SK-N-SH treated with all-trans-retinoic acid at 6 μM for 48 hours (cell line): ENCODE measurements around the gene KIAA1328.

Experiments used
- ATAC-seq: fragments of 200-7000 bp; cut with Tn5 transposase; 3 replicates; pipeline ENCODE4 v1.9.1; 2020; ENCODE audit warnings: mild to moderate bottlenecking, moderate library complexity
- ARNTL ChIP-seq: fragments of 450-650 bp; formaldehyde crosslinking; IDR thresholded peaks from 2 replicates; pipeline ENCODE4 v1.5.0; 2020; ENCODE audit warnings: low read depth, mild to moderate bottlenecking, moderate library complexity, borderline replicate concordance
- BACH2 ChIP-seq: fragments of 250-450 bp; sonication (Bioruptor Pico); IDR thresholded peaks from 2 replicates; pipeline ENCODE4 v1.9.0; 2021; ENCODE audit warnings: mild to moderate bottlenecking, borderline replicate concordance
- CSDC2 ChIP-seq: fragments of 250-450 bp; sonication (Bioruptor Pico); IDR thresholded peaks from 2 replicates; pipeline ENCODE4 v1.5.0; 2020; ENCODE audit warnings: mild to moderate bottlenecking, moderate library complexity
- ESRRG ChIP-seq: fragments of 250-450 bp; sonication (Bioruptor Pico); IDR thresholded peaks from 2 replicates; pipeline ENCODE4 v1.6.1; 2021; ENCODE audit warnings: mild to moderate bottlenecking
- ISL1 ChIP-seq: fragments of 250-450 bp; sonication (Bioruptor Pico); IDR thresholded peaks from 2 replicates; pipeline ENCODE4 v2.1.2; 2022; ENCODE audit warnings: mild to moderate bottlenecking, moderate library complexity
- OSR1 ChIP-seq: fragments of 250-450 bp; sonication (Bioruptor Pico); IDR thresholded peaks from 2 replicates; pipeline ENCODE4 v1.8.0; 2022; ENCODE audit warnings: moderate library complexity, mild to moderate bottlenecking, inconsistent platforms
- PPARA ChIP-seq: fragments of 250-450 bp; sonication (Bioruptor Pico); IDR thresholded peaks from 2 replicates; pipeline ENCODE4 v1.5.0; 2020; ENCODE audit warnings: mild to moderate bottlenecking, borderline replicate concordance
- RARB ChIP-seq: fragments of 250-450 bp; sonication (Bioruptor Pico); IDR thresholded peaks from 2 replicates; pipeline ENCODE4 v1.8.0; 2021; ENCODE audit warnings: mild to moderate bottlenecking, moderate library complexity
- SNAI2 ChIP-seq: fragments of 250-450 bp; sonication (Bioruptor Pico); IDR thresholded peaks from 2 replicates; pipeline ENCODE4 v1.5.0; 2020; ENCODE audit warnings: mild to moderate bottlenecking, moderate library complexity
- TCF4 ChIP-seq: fragments of 250-450 bp; sonication (Bioruptor Pico); IDR thresholded peaks from 2 replicates; pipeline ENCODE4 v1.8.0; 2021; ENCODE audit warnings: mild to moderate bottlenecking, moderate library complexity, borderline replicate concordance
- TOX ChIP-seq: fragments of 250-450 bp; sonication (Bioruptor Pico); IDR thresholded peaks from 2 replicates; pipeline ENCODE4 v1.8.0; 2021; ENCODE audit warnings: mild to moderate bottlenecking, moderate library complexity, borderline replicate concordance
- ZC3H10 ChIP-seq: fragments of 250-450 bp; sonication (Bioruptor Pico); IDR thresholded peaks from 2 replicates; pipeline ENCODE4 v1.5.1; 2021; ENCODE audit warnings: mild to moderate bottlenecking, moderate library complexity
- ZFP30 ChIP-seq: fragments of 450-650 bp; formaldehyde crosslinking; IDR thresholded peaks from 2 replicates; pipeline ENCODE4 v1.5.0; 2022; ENCODE audit warnings: mild to moderate bottlenecking, moderate library complexity
- ZNF565 ChIP-seq: fragments of 450-650 bp; formaldehyde crosslinking; conservative IDR thresholded peaks from 2 replicates; pipeline ENCODE4 v1.5.0; 2020; ENCODE audit warnings: low read depth, mild to moderate bottlenecking, moderate library complexity
- ZNF8 ChIP-seq: fragments of 450-650 bp; formaldehyde crosslinking; IDR thresholded peaks from 2 replicates; pipeline ENCODE4 v1.5.0; 2020; ENCODE audit warnings: mild to moderate bottlenecking, moderate library complexity
- TF ChIP-seq, protein P1 (sequence below): fragments of 250-450 bp; sonication (Bioruptor Pico); IDR thresholded peaks from 2 replicates; pipeline ENCODE4 v1.5.1; 2020; ENCODE audit warnings: low read depth, mild to moderate bottlenecking, moderate library complexity
- TF ChIP-seq, protein P2 (sequence below): fragments of 250-450 bp; sonication (Bioruptor Pico); IDR thresholded peaks from 2 replicates; pipeline ENCODE4 v1.8.0; 2020; ENCODE audit warnings: mild to moderate bottlenecking, moderate library complexity, borderline replicate concordance
- TF ChIP-seq, protein P3 (sequence below): fragments of 250-450 bp; sonication (Bioruptor Pico); IDR thresholded peaks from 2 replicates; pipeline ENCODE4 v1.8.0; 2021; ENCODE audit warnings: low read depth, mild to moderate bottlenecking, moderate library complexity, borderline replicate concordance
- TF ChIP-seq, protein P4 (sequence below): fragments of 250-450 bp; sonication (Bioruptor Pico); IDR thresholded peaks from 2 replicates; pipeline ENCODE4 v1.5.0; 2020; ENCODE audit warnings: mild to moderate bottlenecking, moderate library complexity

Gene KIAA1328

DNA sequence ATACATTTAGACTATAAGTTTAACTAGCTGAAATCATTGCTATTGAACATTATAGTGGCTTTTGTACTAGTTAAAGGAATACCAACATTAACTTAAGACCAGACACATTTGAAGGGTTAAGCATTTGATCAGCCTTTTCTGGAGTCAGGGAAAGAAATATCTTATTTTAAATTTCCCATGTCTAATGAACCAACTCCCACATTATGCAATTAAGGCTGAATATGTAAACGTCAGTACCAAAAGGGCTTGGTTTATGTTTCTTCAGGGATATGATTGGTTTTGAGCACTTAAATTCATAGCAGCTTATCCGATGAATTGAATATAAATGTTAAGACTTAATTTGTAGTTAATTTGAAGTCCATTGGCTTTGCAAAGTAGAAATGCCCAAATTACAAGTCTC is 344.5 kb downstream of the KIAA1328 start:
- TF ChIP-seq SNAI2 (no peak), TOX (no peak)
- TF ChIP-seq, protein P1, sequence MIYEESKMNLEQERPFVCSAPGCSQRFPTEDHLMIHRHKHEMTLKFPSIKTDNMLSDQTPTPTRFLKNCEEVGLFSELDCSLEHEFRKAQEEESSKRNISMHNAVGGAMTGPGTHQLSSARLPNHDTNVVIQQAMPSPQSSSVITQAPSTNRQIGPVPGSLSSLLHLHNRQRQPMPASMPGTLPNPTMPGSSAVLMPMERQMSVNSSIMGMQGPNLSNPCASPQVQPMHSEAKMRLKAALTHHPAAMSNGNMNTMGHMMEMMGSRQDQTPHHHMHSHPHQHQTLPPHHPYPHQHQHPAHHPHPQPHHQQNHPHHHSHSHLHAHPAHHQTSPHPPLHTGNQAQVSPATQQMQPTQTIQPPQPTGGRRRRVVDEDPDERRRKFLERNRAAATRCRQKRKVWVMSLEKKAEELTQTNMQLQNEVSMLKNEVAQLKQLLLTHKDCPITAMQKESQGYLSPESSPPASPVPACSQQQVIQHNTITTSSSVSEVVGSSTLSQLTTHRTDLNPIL (CRISPR knock-in tag): no peak
- no peak for ATAC-seq

DNA sequence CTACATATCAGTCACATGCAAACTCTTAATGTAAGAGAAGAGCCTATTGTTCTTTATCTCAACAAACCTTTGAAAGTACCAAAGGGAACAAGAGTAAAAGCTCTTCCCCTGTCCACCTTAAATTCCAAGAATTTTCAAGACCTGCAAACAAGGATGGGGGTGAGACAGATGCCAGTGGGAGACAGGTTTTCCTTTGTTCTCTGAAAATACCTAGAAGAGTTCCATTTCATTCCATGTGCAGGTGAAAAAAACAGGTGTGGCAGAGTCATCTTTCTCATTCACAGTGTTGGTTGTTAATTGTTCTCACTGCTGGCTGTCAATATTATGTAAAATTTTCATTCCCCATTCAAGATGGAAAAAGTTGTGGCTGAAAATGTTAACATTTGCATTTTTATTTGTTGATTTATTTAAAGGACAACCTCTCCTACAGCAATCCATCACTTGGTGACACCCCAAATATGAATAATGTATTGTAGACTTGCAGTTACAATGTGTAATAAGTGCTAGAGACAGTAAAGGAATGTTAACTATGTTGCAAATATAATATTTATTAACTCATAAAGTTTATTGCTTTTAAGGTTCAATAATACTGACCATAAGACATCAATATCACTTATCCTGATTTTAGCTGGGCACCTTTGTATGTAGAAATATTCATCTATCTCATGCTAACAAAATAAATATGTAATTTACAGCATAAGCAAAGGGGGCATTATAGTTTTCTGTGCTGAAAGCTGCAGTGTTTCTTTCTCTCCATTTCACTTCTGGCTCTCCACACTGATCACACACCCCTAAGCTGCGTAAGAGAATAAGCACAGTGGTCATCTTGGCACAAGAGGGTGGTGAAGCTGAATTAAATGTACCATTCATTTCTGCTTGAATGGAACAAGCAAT is 347.0 kb downstream of the KIAA1328 start:
- TF ChIP-seq SNAI2: no peak
- TF ChIP-seq, protein P2, sequence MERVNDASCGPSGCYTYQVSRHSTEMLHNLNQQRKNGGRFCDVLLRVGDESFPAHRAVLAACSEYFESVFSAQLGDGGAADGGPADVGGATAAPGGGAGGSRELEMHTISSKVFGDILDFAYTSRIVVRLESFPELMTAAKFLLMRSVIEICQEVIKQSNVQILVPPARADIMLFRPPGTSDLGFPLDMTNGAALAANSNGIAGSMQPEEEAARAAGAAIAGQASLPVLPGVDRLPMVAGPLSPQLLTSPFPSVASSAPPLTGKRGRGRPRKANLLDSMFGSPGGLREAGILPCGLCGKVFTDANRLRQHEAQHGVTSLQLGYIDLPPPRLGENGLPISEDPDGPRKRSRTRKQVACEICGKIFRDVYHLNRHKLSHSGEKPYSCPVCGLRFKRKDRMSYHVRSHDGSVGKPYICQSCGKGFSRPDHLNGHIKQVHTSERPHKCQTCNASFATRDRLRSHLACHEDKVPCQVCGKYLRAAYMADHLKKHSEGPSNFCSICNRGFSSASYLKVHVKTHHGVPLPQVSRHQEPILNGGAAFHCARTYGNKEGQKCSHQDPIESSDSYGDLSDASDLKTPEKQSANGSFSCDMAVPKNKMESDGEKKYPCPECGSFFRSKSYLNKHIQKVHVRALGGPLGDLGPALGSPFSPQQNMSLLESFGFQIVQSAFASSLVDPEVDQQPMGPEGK (CRISPR knock-in tag): no peak
- TF ChIP-seq TOX: no peak
- TF ChIP-seq TCF4 (CRISPR knock-in tag): no peak
- no peak for TF ChIP-seq ISL1 (CRISPR knock-in tag)
- TF ChIP-seq RARB (CRISPR knock-in tag): no peak
- TF ChIP-seq, all 23 proteins: peak for 0
- ATAC-seq: no peak

DNA sequence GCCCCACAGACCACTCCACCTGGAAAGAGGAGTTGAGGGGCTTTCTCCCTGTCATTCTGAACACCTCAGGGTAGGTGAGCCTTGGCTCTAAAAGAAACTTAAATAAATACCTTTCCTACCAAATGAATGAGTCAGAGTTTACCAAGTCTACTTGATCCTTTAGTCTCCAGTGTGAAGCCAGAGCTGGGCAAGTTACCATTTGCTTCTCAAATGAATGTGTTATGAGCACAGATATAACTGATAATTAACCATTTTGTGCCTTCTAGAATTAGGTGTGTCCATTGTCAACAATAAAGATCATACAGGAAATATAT is 347.7 kb downstream of the KIAA1328 start:
- ATAC-seq: no peak
- TF ChIP-seq RARB (CRISPR knock-in tag) (no peak), TCF4 (CRISPR knock-in tag) (no peak), TOX (no peak), ESRRG (CRISPR knock-in tag) (no peak), ZFP30 (no peak), BACH2 (CRISPR knock-in tag) (no peak), PPARA (CRISPR knock-in tag) (no peak), CSDC2 (CRISPR knock-in tag) (no peak), OSR1 (CRISPR knock-in tag) (no peak), ZC3H10 (CRISPR knock-in tag) (no peak), SNAI2 (no peak), ARNTL (CRISPR knock-in tag) (no peak), ZNF565 (CRISPR knock-in tag) (no peak), ZNF8 (CRISPR knock-in tag) (no peak), ISL1 (CRISPR knock-in tag) (no peak)
- TF ChIP-seq, protein P1 (CRISPR knock-in tag): no peak
- TF ChIP-seq, protein P3, sequence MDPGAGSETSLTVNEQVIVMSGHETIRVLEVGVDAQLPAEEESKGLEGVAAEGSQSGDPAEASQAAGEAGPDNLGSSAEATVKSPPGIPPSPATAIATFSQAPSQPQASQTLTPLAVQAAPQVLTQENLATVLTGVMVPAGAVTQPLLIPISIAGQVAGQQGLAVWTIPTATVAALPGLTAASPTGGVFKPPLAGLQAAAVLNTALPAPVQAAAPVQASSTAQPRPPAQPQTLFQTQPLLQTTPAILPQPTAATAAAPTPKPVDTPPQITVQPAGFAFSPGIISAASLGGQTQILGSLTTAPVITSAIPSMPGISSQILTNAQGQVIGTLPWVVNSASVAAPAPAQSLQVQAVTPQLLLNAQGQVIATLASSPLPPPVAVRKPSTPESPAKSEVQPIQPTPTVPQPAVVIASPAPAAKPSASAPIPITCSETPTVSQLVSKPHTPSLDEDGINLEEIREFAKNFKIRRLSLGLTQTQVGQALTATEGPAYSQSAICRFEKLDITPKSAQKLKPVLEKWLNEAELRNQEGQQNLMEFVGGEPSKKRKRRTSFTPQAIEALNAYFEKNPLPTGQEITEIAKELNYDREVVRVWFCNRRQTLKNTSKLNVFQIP (CRISPR knock-in tag): no peak
- TF ChIP-seq, protein P2 (CRISPR knock-in tag): no peak
- TF ChIP-seq, protein P4, sequence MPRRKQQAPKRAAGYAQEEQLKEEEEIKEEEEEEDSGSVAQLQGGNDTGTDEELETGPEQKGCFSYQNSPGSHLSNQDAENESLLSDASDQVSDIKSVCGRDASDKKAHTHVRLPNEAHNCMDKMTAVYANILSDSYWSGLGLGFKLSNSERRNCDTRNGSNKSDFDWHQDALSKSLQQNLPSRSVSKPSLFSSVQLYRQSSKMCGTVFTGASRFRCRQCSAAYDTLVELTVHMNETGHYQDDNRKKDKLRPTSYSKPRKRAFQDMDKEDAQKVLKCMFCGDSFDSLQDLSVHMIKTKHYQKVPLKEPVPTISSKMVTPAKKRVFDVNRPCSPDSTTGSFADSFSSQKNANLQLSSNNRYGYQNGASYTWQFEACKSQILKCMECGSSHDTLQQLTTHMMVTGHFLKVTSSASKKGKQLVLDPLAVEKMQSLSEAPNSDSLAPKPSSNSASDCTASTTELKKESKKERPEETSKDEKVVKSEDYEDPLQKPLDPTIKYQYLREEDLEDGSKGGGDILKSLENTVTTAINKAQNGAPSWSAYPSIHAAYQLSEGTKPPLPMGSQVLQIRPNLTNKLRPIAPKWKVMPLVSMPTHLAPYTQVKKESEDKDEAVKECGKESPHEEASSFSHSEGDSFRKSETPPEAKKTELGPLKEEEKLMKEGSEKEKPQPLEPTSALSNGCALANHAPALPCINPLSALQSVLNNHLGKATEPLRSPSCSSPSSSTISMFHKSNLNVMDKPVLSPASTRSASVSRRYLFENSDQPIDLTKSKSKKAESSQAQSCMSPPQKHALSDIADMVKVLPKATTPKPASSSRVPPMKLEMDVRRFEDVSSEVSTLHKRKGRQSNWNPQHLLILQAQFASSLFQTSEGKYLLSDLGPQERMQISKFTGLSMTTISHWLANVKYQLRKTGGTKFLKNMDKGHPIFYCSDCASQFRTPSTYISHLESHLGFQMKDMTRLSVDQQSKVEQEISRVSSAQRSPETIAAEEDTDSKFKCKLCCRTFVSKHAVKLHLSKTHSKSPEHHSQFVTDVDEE (CRISPR knock-in tag): no peak
